Activated naive CD4-positive, alpha-beta T cell treated with Interleukin-2 at 50 U/mL for 16 hours (primary cell): ENCODE measurements around the gene LAMA5.

Source experiments
- DNase-seq: peaks from one replicate; pipeline ENCODE4 v3.0.0-alpha.2; 2020

LAMA5 gene

GRCh38 chr20:62403331-62403730 is 36.2 kb upstream of the LAMA5 start:
- no peak for DNase-seq

GRCh38 chr20:62402456-62403150 is 35.5 kb upstream of the LAMA5 start:
- no peak for DNase-seq

- no peak for DNase-seq
Measured at GRCh38 chr20:62401331-62401779, 34.2 kb upstream of the LAMA5 start.

- DNase-seq = no peak
Measured at GRCh38 chr20:62400541-62400940, 33.4 kb upstream of the LAMA5 start.

- DNase-seq = no peak
Measured at GRCh38 chr20:62400021-62400420, 32.9 kb upstream of the LAMA5 start.

GRCh38 chr20:62398120-62398821 is 31.2 kb upstream of the LAMA5 start:
- DNase-seq = no peak

- no peak for DNase-seq
Measured at GRCh38 chr20:62396367-62397239, 29.5 kb upstream of the LAMA5 start.

GRCh38 chr20:62395311-62396242 is 28.5 kb upstream of the LAMA5 start:
- DNase-seq = no peak

GRCh38 chr20:62394248-62395245 is 27.4 kb upstream of the LAMA5 start:
- no peak for DNase-seq

- no peak for DNase-seq
Measured at GRCh38 chr20:62393830-62394229, 26.7 kb upstream of the LAMA5 start.

GRCh38 chr20:62393335-62393665 is 26.2 kb upstream of the LAMA5 start:
- no peak for DNase-seq

GRCh38 chr20:62392621-62393334 is 25.7 kb upstream of the LAMA5 start:
- DNase-seq = no peak

GRCh38 chr20:62392077-62392418 is 24.9 kb upstream of the LAMA5 start:
- no peak for DNase-seq

- no peak for DNase-seq
Measured at GRCh38 chr20:62391165-62392076, 24.3 kb upstream of the LAMA5 start.

- no peak for DNase-seq
Measured at GRCh38 chr20:62390317-62391164, 23.4 kb upstream of the LAMA5 start.

GRCh38 chr20:62389601-62390087 is 22.5 kb upstream of the LAMA5 start:
- no peak for DNase-seq

- DNase-seq = no peak
Measured at GRCh38 chr20:62388839-62389600, 21.9 kb upstream of the LAMA5 start.
